Measurements from ENCODE around the gene GPX5. TPM values are rescaled to one million over a fixed set of nuclear protein-coding genes. Genes with fewer than 3 reads are reported as not detected.
A peak's percentile ranks its signal among the peaks of the same experiment; 100 is the strongest.

GPX5 gene
- total RNA-seq, 1 donor from 2014 or later: 4.3 TPM

DNA sequence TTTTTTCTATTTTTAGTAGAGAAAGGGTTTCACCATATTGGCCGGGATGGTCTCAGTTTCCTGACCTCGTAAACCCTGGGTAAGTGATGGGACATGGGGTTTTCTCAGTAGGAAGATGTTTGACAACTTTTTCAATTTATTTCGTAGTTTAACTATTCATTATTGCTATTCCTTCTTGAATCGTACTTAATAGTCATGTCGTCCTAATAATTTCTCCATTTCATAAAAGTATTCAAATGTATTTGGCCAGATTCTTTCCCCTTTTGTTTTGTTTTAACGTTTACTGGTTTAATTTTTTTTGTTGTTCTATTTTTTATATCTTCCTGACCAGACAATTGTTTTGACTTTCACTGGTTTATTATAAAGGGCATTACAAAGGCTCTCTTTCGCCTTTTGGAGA lies 16.3 kb downstream of the GPX5 start:
- no peaks in the 10 kb centered on the region for H3K36me3 Mint-ChIP-seq (ENCODE audit: low read depth, unreplicated experiment)
- FAIRE-seq (no peak), DNase-seq (ENCODE audit: low read depth) (no peak)
- Histone ChIP-seq H3K9me3 (ENCODE audit: insufficient read depth, low read depth, low read length) (no peaks in the 10 kb centered on the region), H3K79me2 (ENCODE audit: insufficient read depth, low read length) (no peaks in the 10 kb centered on the region), H3K27me3 (ENCODE audit: insufficient read depth, low read length) (peaks cover 2% of the 10 kb centered on the region), H3K4me1 (ENCODE audit: insufficient read depth, low read length) (peaks cover 5% of the 10 kb centered on the region), H4K20me1 (ENCODE audit: insufficient read depth, low read length) (no peaks in the 10 kb centered on the region), H3K4me2 (ENCODE audit: low read length) (peak overlapping the region; percentile 80), H2AFZ (ENCODE audit: low read depth, low read length) (no peak overlapping the region), H3K27ac (ENCODE audit: low read depth, low read length) (no peak overlapping the region), H3K36me3 (ENCODE audit: insufficient read depth, low read length) (no peaks in the 10 kb centered on the region), H3K9ac (ENCODE audit: low read length) (no peak overlapping the region), H3K4me3 (ENCODE audit: insufficient read depth, low read depth, low read length) (no peak overlapping the region)
- H3K9me3 Mint-ChIP-seq (ENCODE audit: unreplicated experiment): no peaks in the 10 kb centered on the region
- peak overlapping the region; percentile 55 for H3K27ac Mint-ChIP-seq (ENCODE audit: unreplicated experiment)
- peaks cover 6% of the 10 kb centered on the region for H3K4me1 Mint-ChIP-seq (ENCODE audit: low read depth, unreplicated experiment)
- TF ChIP-seq, protein P1, sequence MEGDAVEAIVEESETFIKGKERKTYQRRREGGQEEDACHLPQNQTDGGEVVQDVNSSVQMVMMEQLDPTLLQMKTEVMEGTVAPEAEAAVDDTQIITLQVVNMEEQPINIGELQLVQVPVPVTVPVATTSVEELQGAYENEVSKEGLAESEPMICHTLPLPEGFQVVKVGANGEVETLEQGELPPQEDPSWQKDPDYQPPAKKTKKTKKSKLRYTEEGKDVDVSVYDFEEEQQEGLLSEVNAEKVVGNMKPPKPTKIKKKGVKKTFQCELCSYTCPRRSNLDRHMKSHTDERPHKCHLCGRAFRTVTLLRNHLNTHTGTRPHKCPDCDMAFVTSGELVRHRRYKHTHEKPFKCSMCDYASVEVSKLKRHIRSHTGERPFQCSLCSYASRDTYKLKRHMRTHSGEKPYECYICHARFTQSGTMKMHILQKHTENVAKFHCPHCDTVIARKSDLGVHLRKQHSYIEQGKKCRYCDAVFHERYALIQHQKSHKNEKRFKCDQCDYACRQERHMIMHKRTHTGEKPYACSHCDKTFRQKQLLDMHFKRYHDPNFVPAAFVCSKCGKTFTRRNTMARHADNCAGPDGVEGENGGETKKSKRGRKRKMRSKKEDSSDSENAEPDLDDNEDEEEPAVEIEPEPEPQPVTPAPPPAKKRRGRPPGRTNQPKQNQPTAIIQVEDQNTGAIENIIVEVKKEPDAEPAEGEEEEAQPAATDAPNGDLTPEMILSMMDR (IDR thresholded peaks at IDR 0.05; ENCODE audit: insufficient read depth, low read depth, low read length): no peak
- no peak for TF ChIP-seq EZH2 (IDR thresholded peaks at IDR 0.05; ENCODE audit: insufficient read depth, low read length)
- H3K4me3 Mint-ChIP-seq (ENCODE audit: unreplicated experiment): peak overlapping the region; percentile 75
- peaks cover 5% of the 10 kb centered on the region for H3K27me3 Mint-ChIP-seq (ENCODE audit: low read depth, unreplicated experiment)

DNA sequence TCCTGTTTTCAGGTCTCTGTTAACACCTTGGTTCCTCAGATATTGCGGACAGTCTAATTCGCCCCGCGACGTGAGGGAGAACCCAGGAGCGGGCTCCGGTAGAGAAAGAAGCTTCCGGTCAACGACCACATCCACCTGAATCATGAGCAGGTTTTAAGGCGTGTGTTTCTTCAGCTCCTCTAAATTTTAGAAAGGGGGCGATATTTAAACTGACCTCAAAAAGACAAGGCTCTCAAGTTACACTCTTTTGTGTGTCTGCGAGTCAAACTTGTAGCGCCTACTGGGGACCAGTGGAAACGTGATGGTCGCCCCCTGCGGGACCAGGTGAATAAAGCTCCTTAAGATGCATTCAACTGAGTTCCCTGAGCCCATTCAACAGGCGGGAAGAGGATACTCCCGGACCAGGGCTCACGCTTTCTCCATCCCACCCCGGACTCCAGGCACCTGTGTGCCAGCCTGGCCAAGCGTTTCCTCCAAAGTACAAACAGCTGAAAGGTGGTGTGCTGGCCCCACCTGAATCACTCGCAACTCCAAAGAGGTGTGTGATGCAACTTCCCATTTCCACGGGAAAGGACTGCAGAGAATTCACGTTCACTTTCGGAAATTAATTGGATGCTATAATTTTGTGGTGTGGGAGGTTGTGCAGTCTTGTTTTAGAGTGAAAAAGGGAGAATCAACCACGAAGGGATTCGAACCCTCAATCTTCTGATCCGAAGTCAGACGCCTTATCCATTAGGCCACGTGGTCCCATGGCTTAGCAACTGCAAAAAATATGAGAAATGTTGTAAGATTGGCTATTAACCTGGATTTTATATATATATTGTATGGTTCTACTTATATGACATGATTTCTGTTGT lies 17.0 kb downstream of the GPX5 start:
- no peak for FAIRE-seq
- Histone ChIP-seq H3K4me1 (ENCODE audit: insufficient read depth, low read length) (peaks cover 5% of the 10 kb centered on the region), H3K4me3 (ENCODE audit: insufficient read depth, low read depth, low read length) (peak overlapping the region; percentile 59), H3K9ac (ENCODE audit: low read length) (no peak overlapping the region), H3K27me3 (ENCODE audit: insufficient read depth, low read length) (peaks cover 2% of the 10 kb centered on the region), H4K20me1 (ENCODE audit: insufficient read depth, low read length) (no peaks in the 10 kb centered on the region), H2AFZ (ENCODE audit: low read depth, low read length) (no peak overlapping the region), H3K9me3 (ENCODE audit: insufficient read depth, low read depth, low read length) (no peaks in the 10 kb centered on the region), H3K79me2 (ENCODE audit: insufficient read depth, low read length) (no peaks in the 10 kb centered on the region), H3K27ac (ENCODE audit: low read depth, low read length) (no peak overlapping the region), H3K4me2 (ENCODE audit: low read length) (peak overlapping the region; percentile 80), H3K36me3 (ENCODE audit: insufficient read depth, low read length) (no peaks in the 10 kb centered on the region)
- peak overlapping the region; percentile 85 for H3K4me3 Mint-ChIP-seq (ENCODE audit: unreplicated experiment)
- peak overlapping the region; percentile 89 for H3K27ac Mint-ChIP-seq (ENCODE audit: unreplicated experiment)
- TF ChIP-seq, protein P1 (IDR thresholded peaks at IDR 0.05; ENCODE audit: insufficient read depth, low read depth, low read length): peak; percentile 39
- no peak for TF ChIP-seq EZH2 (IDR thresholded peaks at IDR 0.05; ENCODE audit: insufficient read depth, low read length)
- DNase-seq (ENCODE audit: low read depth): peak; percentile 84
- H3K9me3 Mint-ChIP-seq (ENCODE audit: unreplicated experiment): no peaks in the 10 kb centered on the region
- peaks cover 6% of the 10 kb centered on the region for H3K4me1 Mint-ChIP-seq (ENCODE audit: low read depth, unreplicated experiment)
- peaks cover 5% of the 10 kb centered on the region for H3K27me3 Mint-ChIP-seq (ENCODE audit: low read depth, unreplicated experiment)
- no peaks in the 10 kb centered on the region for H3K36me3 Mint-ChIP-seq (ENCODE audit: low read depth, unreplicated experiment)
